ENCODE results near the gene SLC6A12.

- TF ChIP-seq POLR2A (IDR thresholded peaks at IDR 0.05), result no peak
- TF ChIP-seq CTCF (IDR thresholded peaks at IDR 0.05), result no peak
Observed at GRCh38 chr12:181921-182320, 32.0 kb downstream of the SLC6A12 start.
